Activated gamma-delta T cell treated with Interleukin-2 at 50 U/mL for 16 hours (primary cell): Measurements from ENCODE around the gene THBS2.
"Not testable (repeated sequence)": the region's sequence is repeated elsewhere in the genome, so short reads cannot be mapped to it uniquely, and the experiment has no call there.

Experiments
- DNase-seq: peaks from one replicate; pipeline ENCODE4 v3.0.0-alpha.2; 2020

THBS2 gene

GRCh38 chr6:169229615-169230321 lies 23.9 kb downstream of the THBS2 start:
- DNase-seq = no peak

- DNase-seq = no peak
These were observed 26.5 kb downstream of the THBS2 start for GRCh38 chr6:169227116-169227515.

GRCh38 chr6:169225887-169226286 lies 27.8 kb downstream of the THBS2 start:
- DNase-seq = no peak

- DNase-seq = no peak
These were observed 28.5 kb downstream of the THBS2 start for GRCh38 chr6:169225131-169225576.

- no peak for DNase-seq
These were observed 28.9 kb downstream of the THBS2 start for GRCh38 chr6:169224716-169225115.

GRCh38 chr6:169224185-169224695 lies 29.4 kb downstream of the THBS2 start:
- DNase-seq = no peak

GRCh38 chr6:169223006-169223405 lies 30.6 kb downstream of the THBS2 start:
- DNase-seq = no peak

- no peak for DNase-seq
These were observed 31.5 kb downstream of the THBS2 start for GRCh38 chr6:169222126-169222525.

GRCh38 chr6:169221264-169221663 lies 32.4 kb downstream of the THBS2 start:
- no peak for DNase-seq

GRCh38 chr6:169220068-169220964 lies 33.3 kb downstream of the THBS2 start:
- DNase-seq = no peak

- DNase-seq = no peak
These were observed 35.7 kb downstream of the THBS2 start for GRCh38 chr6:169217972-169218371.

GRCh38 chr6:169216830-169217229 lies 36.8 kb downstream of the THBS2 start:
- DNase-seq = no peak

- DNase-seq = no peak
These were observed 38.4 kb downstream of the THBS2 start for GRCh38 chr6:169215201-169215681.

GRCh38 chr6:169214789-169215188 lies 38.9 kb downstream of the THBS2 start:
- not testable (repeated sequence) for DNase-seq

GRCh38 chr6:169213814-169214520 lies 39.7 kb downstream of the THBS2 start:
- no peak for DNase-seq

GRCh38 chr6:169212897-169213813 lies 40.5 kb downstream of the THBS2 start:
- DNase-seq = peak; percentile 84

- DNase-seq = no peak
These were observed 41.2 kb downstream of the THBS2 start for GRCh38 chr6:169212436-169212835.

- DNase-seq = no peak
These were observed 41.8 kb downstream of the THBS2 start for GRCh38 chr6:169211881-169212280.

GRCh38 chr6:169210611-169211010 lies 43.0 kb downstream of the THBS2 start:
- no peak for DNase-seq

- DNase-seq = no peak
These were observed 45.6 kb downstream of the THBS2 start for GRCh38 chr6:169208011-169208410.

GRCh38 chr6:169207482-169207881 lies 46.2 kb downstream of the THBS2 start:
- DNase-seq = no peak
